Caki2 (cell line): ENCODE results near the gene GPR37L1. TPM values are rescaled to one million over a fixed set of nuclear protein-coding genes. Genes with fewer than 3 reads are reported as not detected.
"Not testable (repeated sequence)": the region's sequence is repeated elsewhere in the genome, so short reads cannot be mapped to it uniquely, and the experiment has no call there.

Experiments
- DNase-seq: peaks from one replicate; pipeline ENCODE4 v3.0.0-alpha.2; 2015; ENCODE audit warnings: low read depth
- in situ Hi-C: cut with HindIII; loops from 2 replicates; pipeline ENCODE4 v1.10.0; 2016; ENCODE audit warnings: low sequenced_read_pairs, low pct_unique_long_range_greater_than_20kb, mixed read lengths
- total RNA-seq: library from RNA; depleted of rRNA; stranded (reverse); fragments of >200 nt; shearing (Covaris generic); gene quantifications from 2 replicates; pipeline ENCODE4 v1.2.3, GENCODE V29; 2014; ENCODE audit warnings: low replicate concordance

Gene GPR37L1
- total RNA-seq, 1 experiment from 2014 or later, result not detected

- in situ Hi-C loops, result no loop called here
- no peak for DNase-seq
Observed at GRCh38 chr1:202161151-202162046, 38.7 kb downstream of the GPR37L1 start.

- DNase-seq, result no peak
- in situ Hi-C loops, result no loop called here
Observed at GRCh38 chr1:202162047-202162417, 39.3 kb downstream of the GPR37L1 start.

- DNase-seq, result no peak
- in situ Hi-C loops, result no loop called here
Observed at GRCh38 chr1:202162418-202163280, 39.9 kb downstream of the GPR37L1 start.

GRCh38 chr1:202163281-202164270, 40.9 kb downstream of the GPR37L1 start:
- DNase-seq, result no peak
- in situ Hi-C loops, result no loop called here

- DNase-seq, result no peak
- in situ Hi-C loops, result no loop called here
Observed at GRCh38 chr1:202164271-202165037, 41.7 kb downstream of the GPR37L1 start.

GRCh38 chr1:202165267-202165941, 42.7 kb downstream of the GPR37L1 start:
- in situ Hi-C loops, result no loop called here
- DNase-seq, result no peak

- in situ Hi-C loops, result no loop called here
- DNase-seq, result no peak
Observed at GRCh38 chr1:202165942-202166843, 43.5 kb downstream of the GPR37L1 start.

- DNase-seq, in situ Hi-C loops: not testable (repeated sequence)
Observed at GRCh38 chr1:202167054-202167453, 44.3 kb downstream of the GPR37L1 start.

- no peak for DNase-seq
- in situ Hi-C loops, result no loop called here
Observed at GRCh38 chr1:202167708-202168415, 45.1 kb downstream of the GPR37L1 start.

- no peak for DNase-seq
- in situ Hi-C loops, result no loop called here
Observed at GRCh38 chr1:202168861-202169260, 46.1 kb downstream of the GPR37L1 start.

GRCh38 chr1:202170726-202171125, 48.0 kb downstream of the GPR37L1 start:
- no peak for DNase-seq
- in situ Hi-C loops, result no loop called here

GRCh38 chr1:202171292-202172014, 48.7 kb downstream of the GPR37L1 start:
- in situ Hi-C loops, result no loop called here
- no peak for DNase-seq

GRCh38 chr1:202172015-202172355, 49.3 kb downstream of the GPR37L1 start:
- in situ Hi-C loops, result no loop called here
- no peak for DNase-seq

GRCh38 chr1:202173993-202174392, 51.3 kb downstream of the GPR37L1 start:
- in situ Hi-C loops, result no loop called here
- no peak for DNase-seq
